Measurements from ENCODE around the gene ATRN.

DNA sequence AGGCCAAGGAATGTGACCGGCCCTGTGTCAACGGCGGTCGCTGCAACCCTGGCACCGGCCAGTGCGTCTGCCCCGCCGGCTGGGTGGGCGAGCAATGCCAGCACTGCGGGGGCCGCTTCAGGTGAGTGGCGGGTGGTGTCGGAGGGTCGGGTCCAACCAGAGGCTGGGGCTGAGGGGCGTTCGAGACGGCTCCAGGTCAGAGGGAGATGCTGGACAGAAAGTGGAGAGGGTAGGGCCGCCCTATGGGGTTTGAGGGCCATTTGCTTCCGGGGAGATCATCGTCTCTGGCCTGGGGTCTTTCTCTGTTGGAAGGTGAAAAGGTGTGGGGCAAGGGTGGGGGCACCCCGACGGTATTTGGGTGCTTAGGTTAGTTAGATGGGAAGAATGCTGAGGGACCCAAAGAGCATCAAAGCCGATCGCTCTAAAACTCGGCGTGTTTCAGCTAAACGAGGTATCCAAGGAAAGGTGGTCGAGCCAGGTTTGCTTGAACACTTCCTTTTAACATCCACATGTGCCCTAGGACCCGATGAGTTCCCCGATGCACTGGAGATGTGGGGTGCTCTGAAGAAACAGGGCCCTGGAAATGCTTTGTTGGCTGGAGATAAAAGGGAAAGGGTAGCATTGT, 691 bp downstream of the ATRN start:
- TF ChIP-seq, protein P1, sequence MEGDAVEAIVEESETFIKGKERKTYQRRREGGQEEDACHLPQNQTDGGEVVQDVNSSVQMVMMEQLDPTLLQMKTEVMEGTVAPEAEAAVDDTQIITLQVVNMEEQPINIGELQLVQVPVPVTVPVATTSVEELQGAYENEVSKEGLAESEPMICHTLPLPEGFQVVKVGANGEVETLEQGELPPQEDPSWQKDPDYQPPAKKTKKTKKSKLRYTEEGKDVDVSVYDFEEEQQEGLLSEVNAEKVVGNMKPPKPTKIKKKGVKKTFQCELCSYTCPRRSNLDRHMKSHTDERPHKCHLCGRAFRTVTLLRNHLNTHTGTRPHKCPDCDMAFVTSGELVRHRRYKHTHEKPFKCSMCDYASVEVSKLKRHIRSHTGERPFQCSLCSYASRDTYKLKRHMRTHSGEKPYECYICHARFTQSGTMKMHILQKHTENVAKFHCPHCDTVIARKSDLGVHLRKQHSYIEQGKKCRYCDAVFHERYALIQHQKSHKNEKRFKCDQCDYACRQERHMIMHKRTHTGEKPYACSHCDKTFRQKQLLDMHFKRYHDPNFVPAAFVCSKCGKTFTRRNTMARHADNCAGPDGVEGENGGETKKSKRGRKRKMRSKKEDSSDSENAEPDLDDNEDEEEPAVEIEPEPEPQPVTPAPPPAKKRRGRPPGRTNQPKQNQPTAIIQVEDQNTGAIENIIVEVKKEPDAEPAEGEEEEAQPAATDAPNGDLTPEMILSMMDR (IDR thresholded peaks at IDR 0.05; ENCODE audit: low read depth, low read length, missing input control) = no peak
- TF ChIP-seq RXRA (IDR thresholded peaks at IDR 0.05) (no peak), JUND (IDR thresholded peaks at IDR 0.05) (no peak), YY1 (IDR thresholded peaks at IDR 0.05) (no peak), SP1 (IDR thresholded peaks at IDR 0.05) (no peak), EGR1 (IDR thresholded peaks at IDR 0.05; ENCODE audit: low read depth in 2 of 2) (no peak), FOXA1 (IDR thresholded peaks at IDR 0.05) (no peak), TAF1 (conservative IDR thresholded peaks at IDR 0.05) (no peak), RAD21 (IDR thresholded peaks at IDR 0.05) (no peak)
- TF ChIP-seq, protein P2, sequence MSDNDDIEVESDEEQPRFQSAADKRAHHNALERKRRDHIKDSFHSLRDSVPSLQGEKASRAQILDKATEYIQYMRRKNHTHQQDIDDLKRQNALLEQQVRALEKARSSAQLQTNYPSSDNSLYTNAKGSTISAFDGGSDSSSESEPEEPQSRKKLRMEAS (IDR thresholded peaks at IDR 0.05) = no peak
- TF ChIP-seq, protein P3, sequence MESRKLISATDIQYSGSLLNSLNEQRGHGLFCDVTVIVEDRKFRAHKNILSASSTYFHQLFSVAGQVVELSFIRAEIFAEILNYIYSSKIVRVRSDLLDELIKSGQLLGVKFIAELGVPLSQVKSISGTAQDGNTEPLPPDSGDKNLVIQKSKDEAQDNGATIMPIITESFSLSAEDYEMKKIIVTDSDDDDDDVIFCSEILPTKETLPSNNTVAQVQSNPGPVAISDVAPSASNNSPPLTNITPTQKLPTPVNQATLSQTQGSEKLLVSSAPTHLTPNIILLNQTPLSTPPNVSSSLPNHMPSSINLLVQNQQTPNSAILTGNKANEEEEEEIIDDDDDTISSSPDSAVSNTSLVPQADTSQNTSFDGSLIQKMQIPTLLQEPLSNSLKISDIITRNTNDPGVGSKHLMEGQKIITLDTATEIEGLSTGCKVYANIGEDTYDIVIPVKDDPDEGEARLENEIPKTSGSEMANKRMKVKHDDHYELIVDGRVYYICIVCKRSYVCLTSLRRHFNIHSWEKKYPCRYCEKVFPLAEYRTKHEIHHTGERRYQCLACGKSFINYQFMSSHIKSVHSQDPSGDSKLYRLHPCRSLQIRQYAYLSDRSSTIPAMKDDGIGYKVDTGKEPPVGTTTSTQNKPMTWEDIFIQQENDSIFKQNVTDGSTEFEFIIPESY (IDR thresholded peaks at IDR 0.05) = no peak
- TF ChIP-seq, protein P4, sequence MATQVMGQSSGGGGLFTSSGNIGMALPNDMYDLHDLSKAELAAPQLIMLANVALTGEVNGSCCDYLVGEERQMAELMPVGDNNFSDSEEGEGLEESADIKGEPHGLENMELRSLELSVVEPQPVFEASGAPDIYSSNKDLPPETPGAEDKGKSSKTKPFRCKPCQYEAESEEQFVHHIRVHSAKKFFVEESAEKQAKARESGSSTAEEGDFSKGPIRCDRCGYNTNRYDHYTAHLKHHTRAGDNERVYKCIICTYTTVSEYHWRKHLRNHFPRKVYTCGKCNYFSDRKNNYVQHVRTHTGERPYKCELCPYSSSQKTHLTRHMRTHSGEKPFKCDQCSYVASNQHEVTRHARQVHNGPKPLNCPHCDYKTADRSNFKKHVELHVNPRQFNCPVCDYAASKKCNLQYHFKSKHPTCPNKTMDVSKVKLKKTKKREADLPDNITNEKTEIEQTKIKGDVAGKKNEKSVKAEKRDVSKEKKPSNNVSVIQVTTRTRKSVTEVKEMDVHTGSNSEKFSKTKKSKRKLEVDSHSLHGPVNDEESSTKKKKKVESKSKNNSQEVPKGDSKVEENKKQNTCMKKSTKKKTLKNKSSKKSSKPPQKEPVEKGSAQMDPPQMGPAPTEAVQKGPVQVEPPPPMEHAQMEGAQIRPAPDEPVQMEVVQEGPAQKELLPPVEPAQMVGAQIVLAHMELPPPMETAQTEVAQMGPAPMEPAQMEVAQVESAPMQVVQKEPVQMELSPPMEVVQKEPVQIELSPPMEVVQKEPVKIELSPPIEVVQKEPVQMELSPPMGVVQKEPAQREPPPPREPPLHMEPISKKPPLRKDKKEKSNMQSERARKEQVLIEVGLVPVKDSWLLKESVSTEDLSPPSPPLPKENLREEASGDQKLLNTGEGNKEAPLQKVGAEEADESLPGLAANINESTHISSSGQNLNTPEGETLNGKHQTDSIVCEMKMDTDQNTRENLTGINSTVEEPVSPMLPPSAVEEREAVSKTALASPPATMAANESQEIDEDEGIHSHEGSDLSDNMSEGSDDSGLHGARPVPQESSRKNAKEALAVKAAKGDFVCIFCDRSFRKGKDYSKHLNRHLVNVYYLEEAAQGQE (IDR thresholded peaks at IDR 0.05) = no peak
- TF ChIP-seq, protein P5, sequence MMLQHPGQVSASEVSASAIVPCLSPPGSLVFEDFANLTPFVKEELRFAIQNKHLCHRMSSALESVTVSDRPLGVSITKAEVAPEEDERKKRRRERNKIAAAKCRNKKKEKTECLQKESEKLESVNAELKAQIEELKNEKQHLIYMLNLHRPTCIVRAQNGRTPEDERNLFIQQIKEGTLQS (IDR thresholded peaks at IDR 0.05) = no peak

All from liver (tissue), 3 donors.